ENCODE data around the gene PALLD.

DNA sequence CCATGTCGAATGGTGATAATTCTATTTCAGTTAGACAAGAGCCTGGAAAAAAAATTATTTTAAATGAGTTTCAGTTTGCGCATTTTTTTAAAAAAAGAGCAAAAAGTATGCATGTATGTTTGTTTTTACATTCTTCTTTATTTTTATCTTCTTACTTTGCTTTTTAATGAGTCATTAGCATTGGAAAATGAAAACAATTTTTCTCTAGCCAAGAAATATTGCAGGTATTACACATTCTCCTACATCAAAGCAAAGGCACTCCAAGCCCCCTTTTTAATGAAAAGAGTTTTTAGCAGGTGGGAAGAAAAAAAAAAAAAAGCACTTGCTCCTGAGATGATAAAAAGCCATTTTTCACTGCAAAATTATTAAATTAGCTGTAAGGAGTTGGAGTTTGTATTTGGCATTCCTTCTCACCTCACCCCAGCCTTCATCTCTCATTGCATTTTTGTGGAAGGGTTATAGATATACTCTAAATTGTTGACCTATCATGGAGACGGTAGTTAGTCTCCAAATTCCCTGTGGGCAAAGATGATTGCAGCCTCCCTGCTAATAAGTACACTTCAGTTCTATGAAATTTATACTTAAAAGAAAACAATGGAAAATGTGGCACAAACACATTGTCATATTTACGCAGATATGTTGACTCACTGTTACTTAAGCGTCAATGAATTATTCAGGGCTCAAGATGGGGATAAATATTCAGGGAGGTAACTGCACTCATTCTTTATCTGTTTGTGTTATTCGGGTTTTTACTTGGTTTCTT lies 43.8 kb downstream of the PALLD start:
- TF ChIP-seq, protein P1, sequence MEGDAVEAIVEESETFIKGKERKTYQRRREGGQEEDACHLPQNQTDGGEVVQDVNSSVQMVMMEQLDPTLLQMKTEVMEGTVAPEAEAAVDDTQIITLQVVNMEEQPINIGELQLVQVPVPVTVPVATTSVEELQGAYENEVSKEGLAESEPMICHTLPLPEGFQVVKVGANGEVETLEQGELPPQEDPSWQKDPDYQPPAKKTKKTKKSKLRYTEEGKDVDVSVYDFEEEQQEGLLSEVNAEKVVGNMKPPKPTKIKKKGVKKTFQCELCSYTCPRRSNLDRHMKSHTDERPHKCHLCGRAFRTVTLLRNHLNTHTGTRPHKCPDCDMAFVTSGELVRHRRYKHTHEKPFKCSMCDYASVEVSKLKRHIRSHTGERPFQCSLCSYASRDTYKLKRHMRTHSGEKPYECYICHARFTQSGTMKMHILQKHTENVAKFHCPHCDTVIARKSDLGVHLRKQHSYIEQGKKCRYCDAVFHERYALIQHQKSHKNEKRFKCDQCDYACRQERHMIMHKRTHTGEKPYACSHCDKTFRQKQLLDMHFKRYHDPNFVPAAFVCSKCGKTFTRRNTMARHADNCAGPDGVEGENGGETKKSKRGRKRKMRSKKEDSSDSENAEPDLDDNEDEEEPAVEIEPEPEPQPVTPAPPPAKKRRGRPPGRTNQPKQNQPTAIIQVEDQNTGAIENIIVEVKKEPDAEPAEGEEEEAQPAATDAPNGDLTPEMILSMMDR (IDR thresholded peaks at IDR 0.05) = no peak
- no peak for TF ChIP-seq POLR2A (IDR thresholded peaks at IDR 0.05)

Data from testis (tissue), 2 donors.